Pons (tissue), 1 donor: ENCODE data around the gene TCFL5.
A peak's percentile ranks its signal among the peaks of the same experiment; 100 is the strongest.

ENCODE experiments used
- DNase-seq: peaks from one replicate; pipeline ENCODE4 v3.0.0-alpha.2; 2016; ENCODE audit warnings: low spot score

TCFL5 gene

DNA sequence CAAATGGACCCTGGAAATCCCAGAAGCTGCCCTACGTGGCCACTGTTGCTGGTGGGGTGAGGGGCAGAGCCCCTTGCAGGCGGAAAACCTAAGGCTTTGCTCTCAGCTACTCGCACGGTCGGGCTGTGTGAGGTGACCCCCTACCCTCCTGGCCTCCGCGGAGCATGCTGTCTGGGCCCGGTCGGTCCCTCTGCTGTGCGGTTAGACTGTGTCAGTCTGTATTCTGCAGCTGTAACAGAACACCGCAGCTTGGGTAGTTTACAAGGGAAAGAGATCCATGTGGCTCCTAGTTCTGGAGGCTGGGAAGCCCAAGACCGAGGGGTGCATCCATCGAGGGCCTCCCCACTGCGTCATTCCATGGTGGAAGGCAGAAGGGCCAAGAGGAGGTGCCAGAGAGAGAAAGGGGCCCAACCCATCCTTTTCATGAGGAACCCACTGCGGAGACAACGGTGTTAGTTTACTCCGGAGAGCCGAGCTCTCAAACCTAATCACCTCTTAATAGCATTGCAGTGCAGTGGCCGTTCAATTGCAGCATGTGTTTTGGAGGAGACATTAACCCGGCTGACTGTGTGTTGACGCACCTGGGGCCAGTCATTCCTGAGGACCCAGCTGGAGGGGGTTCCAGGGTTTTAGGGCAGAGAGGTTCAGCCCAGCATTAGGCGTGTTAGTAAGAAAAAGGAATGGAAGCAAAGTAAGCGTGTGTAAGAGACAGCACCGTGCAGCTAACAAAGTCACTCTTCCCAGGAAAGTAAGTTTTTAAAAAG is 26.5 kb downstream of the TCFL5 start:
- no peak for DNase-seq

DNA sequence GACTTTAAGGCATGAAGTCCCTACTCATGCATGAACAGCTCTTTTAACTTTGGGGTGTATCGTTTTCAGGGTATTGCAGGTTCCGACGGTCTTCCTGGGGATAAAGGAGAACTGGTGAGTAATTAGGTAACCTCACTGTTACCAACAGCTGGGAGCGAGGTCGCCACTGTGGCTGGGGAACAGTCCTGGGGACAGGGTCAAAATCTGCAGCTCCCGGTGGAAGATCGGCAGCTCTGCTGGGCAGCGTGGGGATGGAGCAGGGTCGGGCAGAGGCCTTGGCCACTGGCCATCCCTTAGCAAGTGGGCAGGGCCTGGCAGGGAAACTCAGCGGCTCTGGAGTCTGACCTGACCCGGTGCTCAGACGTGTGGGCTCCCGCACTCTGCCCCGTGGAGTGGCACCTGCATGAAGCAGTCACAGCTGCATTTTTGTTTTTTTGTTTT is 28.7 kb downstream of the TCFL5 start:
- DNase-seq: no peak

DNA sequence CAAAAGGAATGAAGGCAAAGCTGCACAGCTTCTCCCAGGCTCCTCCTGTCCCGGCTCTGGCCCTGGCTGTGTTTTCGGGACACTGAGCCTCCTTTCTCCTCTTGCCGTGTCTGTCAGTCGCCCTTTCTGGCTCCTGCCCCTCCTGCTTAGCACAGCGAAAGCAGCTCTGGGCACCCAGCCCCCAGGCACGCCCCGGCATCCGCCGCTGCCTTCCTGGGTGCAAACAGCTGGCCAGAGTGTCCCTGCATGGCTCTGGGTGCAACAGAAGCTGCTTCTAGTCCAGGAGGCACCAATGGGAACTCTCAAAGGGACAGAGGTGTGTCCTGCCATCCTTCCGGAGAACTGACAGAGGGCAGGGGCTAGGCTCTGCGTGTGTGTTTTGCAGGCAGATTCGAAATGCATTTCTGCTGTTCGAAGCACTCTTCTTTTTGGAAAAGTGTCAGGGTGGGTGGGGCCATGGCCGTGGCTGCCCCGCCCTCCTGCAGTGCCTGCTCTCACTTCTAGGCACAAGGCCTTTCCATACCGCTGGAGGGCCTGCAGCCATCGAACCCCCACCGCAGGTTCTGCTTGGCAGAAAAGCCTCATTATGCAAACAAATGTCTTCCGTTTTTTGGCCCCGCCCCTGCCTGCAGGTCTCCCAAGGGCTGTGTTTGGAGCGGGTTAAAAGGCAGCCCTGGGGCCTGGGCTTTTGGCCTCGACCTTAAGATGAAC is 29.3 kb downstream of the TCFL5 start:
- no peak for DNase-seq

DNA sequence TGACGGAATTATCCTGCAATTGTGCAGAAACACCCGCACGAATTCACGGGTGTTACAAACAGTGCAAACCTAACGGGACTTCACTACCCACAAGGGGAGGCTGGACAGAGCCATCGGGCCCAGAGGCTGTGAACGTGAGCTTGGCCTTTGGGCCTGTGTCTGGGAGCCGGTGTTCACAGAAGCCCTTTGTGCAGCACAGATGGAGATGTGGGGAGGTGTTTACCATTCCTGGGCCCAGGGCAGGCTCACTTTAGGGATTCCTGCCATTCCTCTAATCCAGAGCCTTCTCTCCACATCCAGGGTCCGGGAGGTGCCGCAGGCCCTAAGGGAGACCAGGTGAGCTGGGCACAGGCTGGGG is 29.8 kb downstream of the TCFL5 start:
- DNase-seq: peak; percentile 24

DNA sequence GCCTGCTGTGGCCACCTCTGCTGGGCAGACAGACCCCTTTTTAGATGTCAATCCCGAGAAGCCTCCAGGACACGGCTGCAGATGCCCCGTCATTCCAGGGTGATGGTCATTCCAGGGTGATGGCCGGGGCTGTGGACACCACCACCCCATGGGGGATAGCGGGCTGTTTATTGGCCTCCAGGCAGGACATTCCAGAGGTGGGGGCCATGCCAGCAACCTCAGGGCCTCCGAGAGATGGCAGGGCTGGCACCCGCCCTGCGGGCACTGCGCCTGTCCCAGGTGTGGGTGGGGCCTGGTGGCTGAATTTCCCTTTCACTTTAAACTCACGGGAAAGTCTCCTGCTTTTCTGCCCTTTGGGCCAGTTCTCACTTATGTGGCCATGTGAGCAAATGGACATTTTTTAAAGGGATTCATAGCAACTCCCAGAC is 30.2 kb downstream of the TCFL5 start:
- no peak for DNase-seq

DNA sequence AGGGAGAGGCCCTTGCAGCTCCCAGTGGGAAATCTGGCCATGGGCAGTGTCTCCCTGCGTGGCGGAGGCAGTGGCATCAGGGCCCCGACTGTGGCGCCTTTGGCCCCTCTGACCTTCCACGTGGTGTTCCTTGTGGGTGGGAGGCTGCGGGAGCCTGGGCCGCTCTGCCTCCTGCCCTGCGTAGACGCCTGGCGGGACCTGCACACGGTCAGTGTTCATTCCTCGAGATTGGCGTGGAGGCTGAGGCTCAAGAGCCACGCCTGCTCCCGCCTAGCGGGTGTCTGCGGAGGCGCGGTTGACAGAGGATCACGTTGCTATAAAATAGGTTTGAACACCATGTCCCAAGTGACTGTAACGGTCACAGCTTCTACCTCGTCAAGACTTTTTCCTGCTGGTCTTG is 30.8 kb downstream of the TCFL5 start:
- no peak for DNase-seq

DNA sequence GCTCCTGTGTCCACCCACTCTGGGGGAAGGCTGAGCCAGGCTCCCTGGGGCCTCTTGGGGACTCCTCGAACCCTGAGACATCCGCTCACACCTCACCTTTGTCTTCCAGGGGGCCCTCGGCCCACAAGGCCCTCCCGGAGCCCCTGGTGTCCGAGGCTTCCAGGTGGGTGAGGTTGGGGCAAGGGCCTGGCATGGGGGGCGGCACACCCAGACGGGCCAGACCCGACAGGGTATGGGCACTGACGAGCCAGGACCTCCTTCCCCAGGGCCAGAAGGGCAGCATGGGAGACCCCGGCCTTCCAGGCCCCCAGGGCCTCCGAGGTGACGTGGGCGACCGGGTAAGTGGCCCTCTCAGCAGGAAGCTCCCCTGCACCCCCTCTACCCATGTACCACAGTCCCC is 31.4 kb downstream of the TCFL5 start:
- DNase-seq: no peak

DNA sequence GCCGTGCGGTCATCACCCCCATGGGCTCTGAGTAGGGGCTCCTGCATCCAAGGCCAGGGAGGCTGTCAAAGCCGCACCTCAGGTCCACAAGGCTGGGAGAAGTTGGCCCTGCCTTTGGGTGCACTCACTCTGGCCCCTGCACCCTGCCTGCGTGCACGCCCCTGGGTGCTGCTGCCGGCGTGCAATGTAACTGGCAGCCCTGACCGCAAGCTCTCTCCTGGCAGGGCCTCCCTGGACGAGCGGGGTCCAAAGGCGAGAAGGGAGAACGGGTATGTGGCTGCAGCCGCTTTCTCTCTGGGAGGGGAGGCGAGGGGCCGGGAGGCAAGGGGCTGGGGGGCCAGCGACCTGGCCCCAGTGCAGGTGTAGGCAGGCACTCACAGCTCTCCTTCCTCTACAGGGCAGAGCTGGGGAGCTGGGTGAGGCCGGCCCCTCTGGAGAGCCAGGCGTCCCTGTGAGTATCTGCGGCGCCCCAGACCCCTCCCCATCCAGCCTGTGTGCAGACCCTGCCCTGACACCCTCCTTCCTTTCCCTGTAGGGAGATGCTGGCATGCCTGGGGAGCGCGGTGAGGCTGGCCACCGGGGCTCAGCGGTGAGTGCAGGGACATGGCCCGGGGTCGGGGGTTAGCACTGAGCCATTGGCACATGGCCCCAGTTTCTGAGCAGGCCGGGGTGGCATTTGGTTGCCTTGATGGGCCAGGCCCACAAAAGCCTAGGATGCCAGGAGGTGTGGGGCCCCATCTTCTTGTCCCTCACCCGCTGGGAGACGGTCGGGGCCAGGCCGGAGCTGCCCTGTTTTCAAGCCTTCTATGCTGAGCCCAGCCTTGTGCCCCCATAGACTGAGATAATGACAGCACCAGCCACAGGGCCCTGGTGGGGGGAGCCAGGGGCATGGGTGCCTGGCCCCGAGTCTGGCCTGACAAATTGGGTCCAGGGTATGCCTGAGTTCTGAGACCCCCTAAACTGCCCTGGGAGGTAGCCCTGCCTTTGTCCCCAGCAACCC is 32.1 kb downstream of the TCFL5 start:
- DNase-seq: no peak

DNA sequence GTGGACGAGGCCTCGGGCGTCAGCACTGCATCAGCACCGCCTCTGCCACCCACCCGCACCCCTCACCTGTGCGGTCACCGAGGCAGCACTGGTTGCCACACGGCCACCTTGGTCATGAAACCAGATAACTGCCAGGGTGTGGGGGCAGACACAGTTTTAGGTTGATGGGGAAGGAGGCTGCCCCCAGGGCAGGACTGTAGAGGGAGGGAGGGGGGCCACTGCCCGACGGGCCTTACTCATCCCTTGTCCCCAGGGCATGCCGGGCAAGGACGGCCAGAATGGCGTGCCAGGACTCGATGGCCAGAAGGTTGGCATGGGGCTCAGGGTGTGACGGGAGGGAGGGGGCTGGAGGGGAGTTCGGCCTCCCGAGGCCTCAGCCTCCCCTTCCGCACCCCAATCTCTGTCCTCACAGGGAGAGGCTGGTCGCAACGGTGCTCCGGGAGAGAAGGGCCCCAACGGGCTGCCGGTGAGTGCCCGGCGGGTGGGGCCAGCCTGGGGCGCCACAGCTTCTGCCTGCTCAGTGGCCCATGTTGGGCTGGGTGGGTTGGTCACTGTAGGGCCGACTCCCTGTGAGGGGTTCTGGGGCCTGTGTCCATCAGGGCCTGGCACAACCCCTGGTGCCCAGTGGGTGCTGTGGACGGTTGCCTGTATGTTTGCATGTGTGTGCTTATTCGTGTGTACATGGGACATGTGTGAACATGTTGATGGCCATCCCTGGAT is 33.0 kb downstream of the TCFL5 start:
- DNase-seq: no peak

DNA sequence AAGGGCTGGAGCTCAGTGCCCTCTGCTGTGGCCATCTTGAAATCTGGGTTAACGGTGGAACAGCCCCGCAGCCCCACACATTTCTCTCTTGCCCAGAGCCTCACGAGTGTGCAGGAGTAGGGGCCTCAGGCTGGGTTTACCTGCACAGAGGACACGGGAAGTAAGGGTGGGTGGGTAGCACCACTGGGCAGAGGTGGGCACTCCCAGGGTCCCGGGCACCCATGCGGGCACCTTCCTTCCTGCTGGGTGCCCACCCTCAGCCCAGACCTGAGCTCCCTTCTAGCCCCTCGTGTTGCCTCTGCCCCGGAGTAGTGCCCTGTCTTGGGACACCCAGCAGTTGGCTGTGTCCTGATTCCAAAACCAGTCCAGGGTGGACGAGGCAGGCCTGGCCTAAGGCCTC is 33.6 kb downstream of the TCFL5 start:
- no peak for DNase-seq

DNA sequence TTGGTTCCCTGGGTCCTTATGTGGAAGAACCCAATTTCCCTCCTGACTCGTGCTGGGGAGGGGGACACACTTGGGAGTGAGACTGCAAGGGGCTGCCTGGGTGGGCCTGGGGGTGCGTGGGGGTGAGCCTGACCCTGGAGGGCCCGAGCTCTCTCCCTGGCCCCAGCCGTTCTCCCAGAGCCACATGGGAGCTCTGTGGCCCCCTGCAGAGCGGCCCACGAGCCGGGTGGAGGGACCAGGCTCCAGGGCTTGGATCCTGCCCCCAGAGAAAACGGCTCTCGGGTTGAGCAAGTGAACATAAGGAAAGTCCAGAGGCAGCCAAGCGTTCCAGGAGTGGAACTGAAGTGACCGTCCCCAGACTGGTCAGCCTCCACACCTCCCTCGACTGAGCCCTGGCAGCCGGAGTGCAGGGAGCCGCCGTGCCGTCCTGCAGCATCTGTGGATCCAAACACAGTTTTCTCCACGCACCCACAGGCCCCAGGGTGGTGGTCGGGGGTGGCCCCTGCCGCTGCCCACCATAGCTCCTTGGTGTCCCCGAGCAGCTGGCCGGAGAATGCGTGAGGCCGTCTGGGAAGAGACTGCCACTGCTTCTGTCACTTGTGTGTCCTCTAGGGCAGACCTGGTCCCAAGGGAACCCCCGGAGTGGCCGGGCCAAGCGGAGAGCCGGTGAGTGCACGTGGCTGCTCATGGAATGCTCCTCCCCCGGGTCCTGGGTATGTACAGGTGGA is 34.1 kb downstream of the TCFL5 start:
- no peak for DNase-seq

DNA sequence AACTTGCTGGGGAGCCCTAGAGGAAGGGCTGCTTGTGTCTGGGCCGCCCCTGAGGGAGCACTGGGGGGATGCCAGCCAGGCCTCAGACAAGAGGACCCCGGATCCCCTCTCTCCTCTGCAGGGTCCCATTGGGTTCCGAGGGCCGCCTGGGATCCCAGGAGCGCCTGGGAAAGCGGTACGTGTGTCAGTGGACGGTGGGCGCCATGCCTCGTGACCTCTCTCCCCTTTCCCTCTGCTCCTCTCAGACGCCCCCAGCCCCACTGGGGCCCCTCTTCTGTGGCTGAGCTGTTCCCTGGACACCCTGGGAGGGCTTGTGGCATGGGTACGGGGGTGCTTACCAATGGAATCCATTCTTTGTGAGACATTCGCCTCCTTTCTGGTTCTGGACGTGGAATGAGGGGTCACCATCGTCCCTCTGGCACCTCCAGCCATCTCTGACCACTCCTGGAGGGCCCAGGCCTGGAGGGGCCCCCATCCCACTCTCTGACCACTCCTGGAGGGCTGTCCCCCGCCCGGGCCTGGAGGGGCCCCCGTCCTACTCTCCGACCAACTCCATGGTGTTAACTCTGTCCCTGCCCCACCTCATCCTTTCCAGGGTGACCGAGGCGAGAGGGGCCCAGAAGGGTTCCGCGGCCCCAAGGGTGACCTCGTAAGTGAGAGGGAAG is 34.8 kb downstream of the TCFL5 start:
- no peak for DNase-seq

DNA sequence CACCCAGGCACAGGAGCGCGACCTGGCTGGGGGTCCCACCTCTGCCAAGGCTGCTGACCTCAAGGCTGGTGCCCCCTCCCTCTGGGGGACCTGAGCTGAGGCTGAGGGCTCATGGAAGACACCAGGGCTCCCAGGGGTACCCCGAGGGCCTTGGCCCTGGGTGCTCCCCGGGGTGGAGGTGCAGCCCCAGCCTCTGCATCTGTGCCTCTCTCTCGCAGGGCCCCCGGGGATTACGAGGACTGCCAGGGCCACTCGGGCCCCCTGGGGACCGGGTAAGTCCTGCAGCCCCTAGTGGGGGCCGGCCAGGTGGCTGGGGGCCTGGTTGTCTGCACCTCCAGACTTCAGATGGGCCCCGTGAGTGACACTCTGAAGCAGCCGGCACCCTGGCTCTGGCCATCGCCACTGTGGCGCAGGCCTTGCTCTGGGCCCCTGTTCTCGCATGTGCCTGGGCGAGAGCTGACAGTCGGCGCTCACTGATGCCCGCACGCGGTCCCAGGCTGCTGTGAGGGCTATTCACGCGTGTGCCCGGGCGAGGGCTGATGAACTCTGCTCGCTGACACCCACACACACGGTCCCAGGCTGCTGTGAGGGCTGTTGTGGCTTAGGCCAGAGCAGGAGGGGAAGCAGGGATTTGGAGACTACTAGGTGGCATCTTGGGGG is 35.5 kb downstream of the TCFL5 start:
- DNase-seq: no peak

DNA sequence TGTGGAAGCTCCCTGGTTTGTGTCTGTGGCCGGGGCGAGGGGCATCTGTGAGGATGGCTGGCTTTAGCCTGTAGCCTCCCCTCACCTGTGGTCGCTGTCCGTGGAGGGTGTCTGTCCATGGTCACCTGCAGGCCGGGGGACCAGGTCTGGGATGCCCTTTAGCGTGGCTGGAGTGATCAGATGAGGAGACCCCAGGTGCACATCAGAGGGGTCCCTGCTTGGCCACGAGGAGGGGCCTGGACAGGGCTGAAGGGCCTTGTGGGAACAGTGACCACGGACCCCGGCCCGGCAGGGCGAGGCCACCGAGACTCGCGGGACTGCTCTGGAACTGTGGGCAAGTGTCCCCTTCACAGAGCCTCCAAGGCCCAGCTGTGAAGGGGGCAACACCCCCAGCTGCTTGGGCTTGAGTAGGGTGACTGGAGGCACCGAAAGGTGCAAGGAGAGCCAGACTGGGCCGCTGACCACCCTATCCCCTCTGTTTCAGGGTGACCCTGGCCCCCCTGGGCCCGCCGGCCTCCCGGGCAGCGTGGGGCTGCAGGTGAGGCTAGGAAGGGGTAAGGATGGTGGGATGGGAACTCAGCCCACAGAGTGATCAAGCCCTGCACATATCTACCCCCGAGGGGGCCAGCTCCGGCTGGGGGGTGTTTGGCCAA is 36.2 kb downstream of the TCFL5 start:
- DNase-seq: no peak

DNA sequence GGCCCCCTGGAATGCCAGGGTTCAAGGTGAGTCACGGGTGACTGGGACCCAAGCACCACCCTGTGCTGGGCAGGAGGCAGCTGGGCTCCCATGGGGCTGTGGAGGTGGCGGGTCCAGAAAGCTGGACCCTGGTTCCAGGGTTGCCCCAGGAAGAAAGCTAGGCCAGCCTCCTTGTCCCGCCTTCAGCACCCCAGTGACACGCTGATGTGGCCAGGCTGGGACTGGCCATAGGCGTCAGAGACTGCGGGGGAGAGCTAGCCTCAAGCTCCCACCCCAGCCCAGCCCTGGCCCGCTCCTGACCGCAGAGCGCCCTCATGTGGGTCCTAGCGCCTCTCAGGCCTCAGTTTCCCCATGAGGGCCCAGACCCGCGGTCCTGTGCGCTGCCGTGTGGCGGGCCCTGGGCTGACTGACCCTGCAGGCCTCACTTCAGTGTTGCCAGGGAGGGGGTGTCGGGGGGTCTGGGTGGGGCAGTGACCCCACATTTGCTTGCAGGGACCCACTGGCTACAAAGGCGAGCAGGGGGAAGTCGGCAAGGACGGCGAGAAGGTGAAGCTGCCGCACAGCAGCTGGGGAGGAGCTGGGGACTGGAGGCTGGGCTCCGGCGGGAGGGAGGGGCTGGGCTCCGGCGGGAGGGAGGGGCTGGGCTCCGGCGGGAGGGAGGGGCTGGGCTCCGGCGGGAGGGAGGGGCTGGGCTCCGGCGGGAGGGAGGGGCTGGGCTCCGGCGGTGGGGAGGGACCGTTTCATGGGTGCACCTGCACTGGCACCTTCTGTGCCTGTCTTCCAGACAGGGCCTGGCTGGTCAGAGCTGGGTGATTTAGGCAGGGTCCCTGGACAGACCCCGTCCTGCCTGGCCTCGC is 36.9 kb downstream of the TCFL5 start:
- no peak for DNase-seq

DNA sequence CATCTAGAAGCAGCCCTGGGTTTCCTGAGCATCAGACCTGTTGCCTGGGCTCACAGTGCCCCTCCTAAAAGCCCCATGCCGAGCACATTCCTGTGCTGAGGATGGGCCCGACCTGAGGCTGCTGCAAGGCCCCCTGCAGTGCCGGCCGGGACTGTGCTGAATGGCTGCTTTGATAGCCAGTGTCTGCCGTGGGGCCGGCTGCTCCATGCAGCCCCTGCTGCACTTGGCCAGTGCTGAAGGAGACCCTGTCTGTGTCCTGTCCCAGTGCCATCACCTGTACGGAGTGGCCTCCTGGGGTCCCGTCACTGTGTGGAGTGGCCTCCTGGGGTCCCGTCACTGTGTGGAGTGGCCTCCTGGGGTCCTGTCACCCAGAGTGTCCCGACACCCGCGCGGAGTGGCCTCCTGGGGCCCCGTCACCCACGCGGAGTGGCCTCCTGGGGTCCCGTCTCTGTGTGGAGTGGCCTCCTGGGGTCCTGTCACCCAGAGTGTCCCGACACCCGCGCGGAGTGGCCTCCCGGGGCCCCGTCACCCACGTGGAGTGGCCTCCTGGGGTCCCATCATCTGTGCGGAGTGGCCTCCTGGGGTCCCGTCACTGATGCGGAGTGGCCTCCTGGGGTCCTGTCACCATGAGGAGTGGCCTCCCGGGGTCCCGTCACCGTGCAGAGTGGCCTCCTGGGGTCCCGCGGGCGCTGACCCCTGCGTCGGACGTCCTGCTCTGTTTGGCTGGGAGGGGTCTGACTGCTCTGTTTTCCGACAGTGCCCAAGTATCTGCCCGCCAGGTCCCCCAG is 37.7 kb downstream of the TCFL5 start:
- DNase-seq: no peak

DNA sequence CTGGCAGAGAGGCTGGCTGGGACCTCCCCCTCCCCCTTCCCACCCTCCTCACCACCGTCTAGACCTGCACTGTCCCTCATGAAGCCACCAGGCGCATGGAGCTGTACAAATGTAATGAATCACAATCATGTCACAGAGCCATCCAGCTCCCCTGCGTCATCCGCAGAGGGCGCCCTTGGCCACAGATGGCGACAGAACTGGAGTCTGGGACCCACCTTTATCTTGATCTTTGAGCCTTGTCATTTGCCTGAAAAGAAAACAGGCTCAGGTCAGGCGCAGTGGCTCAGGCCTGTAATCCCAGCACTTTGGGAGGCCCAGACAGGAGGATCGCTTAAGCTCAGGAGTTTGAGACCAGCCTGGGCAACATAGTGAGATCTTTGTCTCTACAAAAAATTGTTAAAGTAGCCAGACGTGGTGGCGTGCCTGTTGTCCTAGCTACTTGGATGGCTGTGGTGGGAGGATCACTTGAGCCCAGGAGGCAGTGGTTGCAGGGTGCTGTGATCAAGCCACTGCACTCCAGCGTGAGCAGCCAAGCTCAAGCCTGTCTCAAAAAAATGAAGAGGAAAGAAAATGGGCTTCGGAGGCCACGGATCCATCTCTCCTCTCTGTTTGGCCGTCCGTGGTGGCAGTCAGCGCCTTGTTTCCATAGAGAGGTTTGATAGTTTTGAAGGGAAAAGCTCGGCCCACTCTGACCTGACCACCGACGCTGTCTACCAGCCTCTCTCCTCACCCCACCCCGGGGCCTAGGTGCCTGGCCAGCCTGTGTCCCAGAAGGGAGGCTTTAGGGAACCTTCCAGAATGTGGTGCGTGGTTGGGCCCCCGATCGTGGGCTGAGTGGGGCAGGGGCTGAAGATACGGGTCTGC is 38.6 kb downstream of the TCFL5 start:
- no peak for DNase-seq
